NCI-H1092 (cell line): Measurements from ENCODE around the gene ENKD1.

Source experiments
- DNase-seq: peaks from one replicate; lab custom pipeline; 2025; lab: John Stamatoyannopoulos, UW

Gene ENKD1

GRCh38 chr16:67650023-67650422 lies 16.5 kb downstream of the ENKD1 start:
- no peak for DNase-seq

DNA sequence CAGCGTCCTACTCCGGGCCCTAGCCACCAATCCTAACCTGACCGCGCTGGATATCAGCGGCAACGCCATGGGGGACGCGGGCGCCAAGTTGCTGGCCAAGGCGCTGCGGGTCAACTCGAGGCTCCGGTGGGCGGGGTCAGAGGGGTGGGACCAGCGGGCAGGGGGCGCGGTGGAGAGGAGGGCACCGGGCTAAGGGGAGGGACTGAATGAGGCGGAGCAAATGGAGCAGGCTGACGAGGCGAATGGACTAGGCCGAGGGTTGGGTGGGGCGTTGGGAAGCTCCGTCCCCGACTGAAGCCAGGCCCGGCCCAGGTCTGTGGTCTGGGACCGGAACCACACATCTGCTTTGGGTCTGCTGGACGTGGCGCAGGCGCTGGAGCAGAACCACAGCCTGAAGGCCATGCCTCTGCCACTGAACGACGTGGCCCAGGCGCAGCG lies 17.0 kb downstream of the ENKD1 start:
- no peak for DNase-seq

DNA sequence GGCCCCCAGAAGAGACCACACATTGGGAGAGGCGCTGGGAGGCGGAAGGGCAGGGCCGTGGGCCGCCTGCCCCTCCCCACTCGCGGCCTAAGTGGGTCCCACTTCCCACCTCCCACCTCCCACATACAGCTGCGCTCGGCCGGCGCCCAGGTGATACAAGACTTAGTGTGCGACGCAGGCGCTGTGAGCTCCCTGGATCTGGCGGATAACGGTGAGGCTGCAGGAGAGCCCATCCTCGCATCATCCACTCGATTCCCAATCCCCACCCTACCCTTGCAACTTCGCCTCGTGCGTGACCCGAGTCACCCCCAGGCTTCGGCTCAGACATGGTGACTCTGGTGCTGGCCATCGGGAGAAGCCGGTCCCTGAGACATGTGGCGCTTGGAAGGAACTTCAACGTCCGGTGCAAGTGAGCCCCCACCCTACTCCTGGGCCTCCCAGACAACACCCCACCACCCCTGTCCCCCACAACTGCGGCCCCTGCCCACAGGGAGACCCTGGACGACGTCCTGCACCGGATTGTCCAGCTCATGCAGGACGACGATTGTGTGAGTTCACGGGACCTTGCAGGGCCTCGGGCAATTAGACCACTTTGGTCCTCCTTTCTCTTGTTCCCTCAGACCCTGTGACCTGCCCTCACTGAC lies 17.7 kb downstream of the ENKD1 start:
- no peak for DNase-seq

- no peak for DNase-seq
Observed at GRCh38 chr16:67648088-67648763, 18.3 kb downstream of the ENKD1 start.

DNA sequence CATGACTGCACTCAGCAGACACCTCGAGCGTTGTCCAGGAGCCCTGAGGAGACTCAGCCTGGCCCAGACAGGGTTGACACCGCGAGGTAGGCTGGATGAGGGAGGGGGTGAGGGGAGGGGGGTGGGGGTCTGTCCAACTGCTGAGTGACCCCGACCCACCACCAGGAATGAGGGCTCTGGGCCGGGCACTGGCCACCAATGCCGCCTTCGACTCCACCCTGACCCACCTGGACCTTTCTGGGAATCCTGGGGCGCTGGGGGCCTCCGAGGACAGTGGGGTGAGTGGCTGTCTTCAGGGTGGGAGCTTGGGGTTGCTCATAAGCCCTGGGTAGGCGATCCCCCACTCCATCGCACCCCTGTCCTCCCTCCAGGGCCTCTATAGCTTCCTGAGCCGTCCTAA lies 18.9 kb downstream of the ENKD1 start:
- no peak for DNase-seq

GRCh38 chr16:67647111-67647651 lies 19.4 kb downstream of the ENKD1 start:
- DNase-seq, result no peak

DNA sequence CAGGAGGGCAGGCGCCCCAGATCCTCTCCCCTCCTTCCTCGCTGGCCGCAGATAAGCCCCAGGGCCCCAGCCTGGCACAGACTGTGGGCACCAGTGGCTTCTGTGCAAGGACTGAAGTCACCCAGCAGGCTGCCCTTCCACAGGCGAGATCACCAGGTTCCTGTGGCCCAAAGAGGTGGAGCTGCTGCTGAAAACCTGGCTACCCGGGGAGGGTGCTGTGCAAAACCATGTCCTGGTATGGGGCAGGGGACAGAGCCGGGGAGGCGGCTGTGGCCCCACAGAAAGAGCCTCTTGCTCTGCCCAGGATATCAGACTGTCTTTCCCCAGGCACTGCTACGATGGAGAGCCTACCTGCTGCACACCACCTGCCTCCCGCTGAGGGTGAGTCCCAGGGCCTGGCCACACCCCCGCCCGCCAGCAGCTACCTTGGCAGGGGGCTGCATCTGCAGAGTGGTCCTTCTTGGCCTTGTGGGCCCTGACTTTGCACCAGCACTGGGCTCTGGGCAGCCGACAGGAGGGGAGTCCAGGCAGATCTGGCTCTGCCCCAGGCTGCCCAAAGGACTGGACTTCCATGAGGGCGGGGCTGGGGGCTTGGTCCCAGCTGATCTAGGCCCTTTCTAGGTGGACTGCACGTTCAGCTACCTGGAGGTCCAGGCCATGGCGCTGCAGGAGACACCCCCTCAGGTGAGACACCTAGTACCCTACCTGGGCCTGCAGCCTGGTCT lies 21.0 kb downstream of the ENKD1 start:
- no peak for DNase-seq

DNA sequence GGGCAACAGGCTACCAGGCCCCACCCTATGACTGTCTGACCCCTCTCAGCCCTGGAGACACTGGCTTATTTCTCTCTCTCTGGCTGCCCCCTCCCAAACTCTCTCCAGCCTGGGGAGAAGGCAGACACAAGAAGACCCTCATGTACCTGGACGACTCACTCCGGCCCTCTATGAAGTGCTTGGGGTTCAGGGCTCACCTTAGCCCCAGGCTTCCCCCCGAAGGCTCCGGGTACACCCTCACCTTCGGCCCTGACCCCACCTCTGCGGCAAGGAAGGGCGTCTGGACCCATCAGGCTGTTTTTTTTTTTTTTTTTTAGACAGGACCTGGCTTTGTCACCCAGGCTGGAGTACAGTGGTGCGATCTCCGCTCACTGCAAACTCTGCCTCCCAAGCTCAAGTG lies 22.5 kb downstream of the ENKD1 start:
- no peak for DNase-seq

DNA sequence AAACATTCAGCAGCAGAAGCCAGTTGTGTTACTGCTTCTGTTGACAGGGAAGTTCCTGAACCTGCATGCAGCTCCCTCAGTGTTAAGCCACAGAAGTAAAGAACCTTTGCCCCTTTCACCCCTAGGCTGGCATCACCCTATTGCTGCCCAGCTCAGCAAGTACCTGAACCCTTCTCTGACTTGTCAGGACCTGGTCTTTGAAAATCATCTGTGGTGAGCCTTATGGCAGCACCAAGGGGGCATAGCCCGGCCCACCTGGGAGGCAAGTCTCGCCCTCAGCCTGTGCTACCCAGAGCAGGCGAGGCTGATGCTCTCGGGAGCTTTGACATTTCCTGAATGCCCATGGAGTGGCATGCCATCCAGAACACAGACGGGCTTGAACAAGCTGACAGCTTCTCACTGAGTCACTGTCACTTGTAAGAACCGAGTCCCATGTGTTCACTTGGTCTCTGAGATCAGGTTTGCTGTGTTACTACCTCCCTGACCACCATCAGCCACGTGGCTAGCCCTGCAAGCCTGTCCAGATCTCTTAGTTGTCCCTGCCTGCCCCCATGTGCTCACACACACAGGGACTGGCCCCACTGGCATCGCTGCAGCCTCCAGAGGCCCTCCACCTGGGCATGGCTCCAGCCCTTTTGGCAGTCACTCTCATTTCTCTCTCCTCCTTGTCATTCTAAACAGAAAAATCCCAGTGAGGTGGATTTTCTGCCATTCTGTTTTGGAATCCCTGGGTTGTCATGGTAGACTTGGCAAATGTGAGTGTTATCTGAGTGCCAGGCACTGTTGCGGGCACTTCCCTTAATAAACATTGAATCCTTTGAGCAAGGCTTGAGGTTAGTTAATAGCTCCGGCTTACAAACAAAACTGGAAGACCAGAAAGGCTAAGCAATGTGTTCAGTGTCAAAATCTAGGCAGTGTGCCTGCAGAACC lies 24.5 kb downstream of the ENKD1 start:
- DNase-seq, result peak; percentile 82

DNA sequence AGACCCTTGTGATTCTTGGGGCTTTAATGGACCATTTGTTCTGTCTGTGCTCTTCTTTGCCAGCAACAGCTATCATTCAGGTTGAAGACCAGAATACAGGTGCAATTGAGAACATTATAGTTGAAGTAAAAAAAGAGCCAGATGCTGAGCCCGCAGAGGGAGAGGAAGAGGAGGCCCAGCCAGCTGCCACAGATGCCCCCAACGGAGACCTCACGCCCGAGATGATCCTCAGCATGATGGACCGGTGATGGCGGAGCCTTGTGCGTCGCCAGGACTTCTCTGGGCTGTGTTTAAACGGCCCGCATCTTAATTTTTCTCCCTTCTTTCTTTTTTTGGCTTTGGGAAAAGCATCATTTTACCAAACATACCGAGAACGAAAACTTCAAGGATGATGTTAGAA lies 28.9 kb downstream of the ENKD1 start:
- DNase-seq, result no peak

GRCh38 chr16:67636713-67637112 lies 29.8 kb downstream of the ENKD1 start:
- no peak for DNase-seq

DNA sequence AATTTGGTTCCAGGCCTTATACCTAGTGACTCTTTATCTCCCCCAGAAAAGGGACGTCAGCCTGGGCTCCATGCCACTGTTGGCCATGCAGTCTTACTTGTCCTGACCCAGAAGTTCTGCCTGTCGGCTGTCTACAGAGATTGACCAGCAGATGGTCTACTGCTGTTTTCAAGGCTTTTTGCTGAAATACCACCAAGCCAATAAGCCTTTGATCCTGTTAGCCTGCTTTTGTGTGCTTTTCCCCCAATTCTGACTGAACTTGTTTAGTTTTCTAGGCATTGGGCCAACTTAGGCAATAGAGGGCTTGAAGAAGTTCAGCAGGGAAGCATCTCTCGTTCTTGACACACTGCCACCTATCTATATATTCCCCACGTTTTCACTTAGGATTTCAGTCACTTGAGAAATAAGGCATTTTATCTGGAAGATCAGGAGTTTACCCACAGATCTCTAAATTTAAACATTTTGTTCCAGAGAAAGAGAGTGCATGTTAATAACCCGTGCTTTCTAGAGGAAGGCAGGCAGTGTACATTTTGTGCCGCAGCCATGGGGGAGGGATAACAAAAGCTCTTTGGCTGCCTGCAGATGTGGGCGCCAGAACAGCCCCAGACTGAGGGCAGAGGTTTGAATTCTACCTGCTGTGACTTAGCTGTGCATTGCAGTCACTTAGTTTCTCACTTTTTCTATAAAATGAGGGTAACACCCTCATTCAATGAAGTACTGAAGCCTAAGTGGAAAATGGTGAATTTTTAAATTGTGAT lies 34.0 kb downstream of the ENKD1 start:
- no peak for DNase-seq

- DNase-seq, result no peak
Observed at GRCh38 chr16:67628216-67628615, 38.3 kb downstream of the ENKD1 start.

- no peak for DNase-seq
Observed at GRCh38 chr16:67613808-67614207, 52.7 kb downstream of the ENKD1 start.
